ENCODE measurements around the gene NR1H2.
"Not testable (repeated sequence)": the region's sequence is repeated elsewhere in the genome, so short reads cannot be mapped to it uniquely, and the experiment has no call there.

Gene NR1H2

GRCh38 chr19:50379602-50380001 is 3.3 kb downstream of the NR1H2 start:
- no peak for DNase-seq

GRCh38 chr19:50380137-50380536 is 3.9 kb downstream of the NR1H2 start:
- no peak for DNase-seq

- DNase-seq, result no peak
These were observed 4.5 kb downstream of the NR1H2 start for GRCh38 chr19:50380751-50381151.

- no peak for DNase-seq
These were observed 5.8 kb downstream of the NR1H2 start for GRCh38 chr19:50381881-50382729.

GRCh38 chr19:50383001-50383851 is 7.0 kb downstream of the NR1H2 start:
- DNase-seq, result peak in 1 of 2 experiments; percentile 65

GRCh38 chr19:50383852-50384684 is 7.8 kb downstream of the NR1H2 start, which contains the start of gene POLD1:
Gene POLD1 (plus strand): TSS chr19:50384347. CDS start chr19:50398852, 14,505 bp downstream.
- peak; percentile 94 to 99 for DNase-seq

GRCh38 chr19:50384685-50385535 is 8.7 kb downstream of the NR1H2 start:
- no peak for DNase-seq

- no peak for DNase-seq
These were observed 11.1 kb downstream of the NR1H2 start for GRCh38 chr19:50387176-50387867.

- no peak for DNase-seq
These were observed 11.6 kb downstream of the NR1H2 start for GRCh38 chr19:50387868-50388245.

- DNase-seq, result not testable (repeated sequence)
These were observed 14.0 kb downstream of the NR1H2 start for GRCh38 chr19:50390295-50390694.

- DNase-seq, result not testable (repeated sequence)
These were observed 14.7 kb downstream of the NR1H2 start for GRCh38 chr19:50390952-50391351.

- DNase-seq, result no peak
These were observed 16.5 kb downstream of the NR1H2 start for GRCh38 chr19:50392759-50393158.

GRCh38 chr19:50393589-50393988 is 17.3 kb downstream of the NR1H2 start:
- no peak for DNase-seq

GRCh38 chr19:50394017-50394416 is 17.8 kb downstream of the NR1H2 start:
- DNase-seq, result no peak

GRCh38 chr19:50398675-50399367 is 22.6 kb downstream of the NR1H2 start:
- DNase-seq, result no peak

GRCh38 chr19:50399368-50399745 is 23.1 kb downstream of the NR1H2 start:
- DNase-seq, result no peak

- DNase-seq, result no peak
These were observed 25.6 kb downstream of the NR1H2 start for GRCh38 chr19:50401605-50402450.

GRCh38 chr19:50402544-50403301 is 26.5 kb downstream of the NR1H2 start:
- no peak for DNase-seq

All from NCI-H187 (cell line).